A673 (cell line): ENCODE data around the gene THOC7. TPM values are rescaled to one million over a fixed set of nuclear protein-coding genes. Genes with fewer than 3 reads are reported as not detected.
A peak's percentile ranks its signal among the peaks of the same experiment; 100 is the strongest.

Source experiments
- BruUV-seq: library from RNA; stranded (reverse); fragments of 400-500 nt; replicated peaks from 2 replicates; lab custom pipeline; 2021; lab: Mats Ljungman, UMichigan
- CTCF ChIA-PET: fragments of 300-600 bp; sonication (Branson Sonifier 250); formaldehyde crosslinking; loops from one replicate; lab custom pipeline; 2022; ENCODE audit warnings: antibody characterized with exemption; lab: Charles Lee
- POLR2A ChIA-PET: fragments of 300-600 bp; sonication (Branson Sonifier 250); formaldehyde crosslinking; loops from one replicate; lab custom pipeline; 2022; ENCODE audit warnings: antibody characterized with exemption; ENCODE audit not compliant: low non-redundant PET; lab: Charles Lee
- DNase-seq: peaks from one replicate; pipeline ENCODE4 v3.0.0-alpha.2; 2015; ENCODE audit warnings: low spot score
- H3K27ac ChIP-seq: fragments of 200-600 bp; sonication (generic); 2 replicates; pipeline ENCODE4 v1.5.1; 2016; ENCODE audit warnings: mixed run types, low read depth, mild to moderate bottlenecking, mixed read lengths, antibody characterized with exemption, low read length; ENCODE audit not compliant: poor library complexity, severe bottlenecking
- H3K27me3 ChIP-seq: fragments of 200-600 bp; sonication (generic); replicated peaks from 2 replicates; pipeline ENCODE4 v1.6.1; 2017; ENCODE audit warnings: mixed run types, low read depth, mild to moderate bottlenecking, mixed read lengths, antibody characterized with exemption, low read length; ENCODE audit not compliant: insufficient read depth, poor library complexity
- H3K36me3 ChIP-seq: fragments of 200-600 bp; sonication (generic); 2 replicates; pipeline ENCODE4 v1.6.1; 2016; ENCODE audit warnings: mixed run types, mild to moderate bottlenecking, mixed read lengths, antibody characterized with exemption, low read length; ENCODE audit not compliant: insufficient read depth, poor library complexity, severe bottlenecking
- H3K4me1 ChIP-seq: fragments of 200-600 bp; sonication (generic); 2 replicates; pipeline ENCODE4 v1.6.1; 2017; ENCODE audit warnings: mixed run types, mild to moderate bottlenecking, mixed read lengths, antibody characterized with exemption, low read length; ENCODE audit not compliant: insufficient read depth, poor library complexity, severe bottlenecking
- H3K4me3 ChIP-seq: fragments of 200-600 bp; sonication (generic); 2 replicates; pipeline ENCODE4 v1.5.1; 2016; ENCODE audit warnings: low read depth, mixed run types, mild to moderate bottlenecking, mixed read lengths, low read length; ENCODE audit not compliant: poor library complexity, severe bottlenecking
- H3K9me3 ChIP-seq: fragments of 200-600 bp; sonication (generic); 2 replicates; pipeline ENCODE4 v1.6.1; 2016; ENCODE audit warnings: mixed run types, low read depth, mild to moderate bottlenecking, mixed read lengths, antibody characterized with exemption, low read length; ENCODE audit not compliant: poor library complexity, severe bottlenecking
- EZH2 ChIP-seq: fragments of 200-600 bp; sonication (generic); IDR thresholded peaks from 2 replicates; pipeline ENCODE4 v1.6.1; 2017; ENCODE audit warnings: borderline replicate concordance, low read depth, mild to moderate bottlenecking, mixed read lengths, antibody characterized with exemption, low read length; ENCODE audit not compliant: poor library complexity, severe bottlenecking
- intact Hi-C: fragments of 100-400 bp; cut with micrococcal nuclease; formaldehyde crosslinking; loops from one replicate; pipeline ENCODE4 v1.10.0; 2022; ENCODE audit not compliant: unreplicated experiment
- total RNA-seq: library from RNA; stranded (reverse); gene quantifications from 2 replicates; pipeline ENCODE4 v1.2.3, GENCODE V29; 2021
- TF ChIP-seq, protein P1 (sequence below): fragments of 300-800, 200-600 bp; sonication (generic); conservative IDR thresholded peaks from 2 replicates; pipeline ENCODE4 v1.5.1; 2017; ENCODE audit warnings: low read depth, mild to moderate bottlenecking, antibody characterized with exemption, low read length, moderate library complexity, mixed read lengths

The THOC7 gene
- total RNA-seq, 1 experiment from 2014 or later, result 37.3 TPM

DNA sequence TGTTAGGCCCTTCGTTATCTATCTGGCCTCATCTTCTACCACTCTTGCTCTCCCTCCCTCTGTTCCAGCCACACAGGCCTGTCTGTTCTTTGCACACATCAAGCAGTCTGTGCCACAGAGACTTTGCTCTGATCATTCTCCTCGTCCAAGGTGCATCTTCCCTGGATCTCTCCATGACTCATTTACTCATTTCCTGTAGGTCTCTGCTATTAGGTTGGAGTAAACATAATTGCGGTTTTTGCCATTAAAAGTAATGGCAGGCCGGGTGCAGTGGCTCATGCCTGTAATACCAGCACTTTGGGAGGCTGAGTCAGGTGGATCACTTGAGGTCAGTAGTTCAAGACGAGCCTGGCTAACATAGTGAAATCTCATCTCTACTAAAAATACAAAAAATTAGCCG lies 54.0 kb downstream of the THOC7 start:
- ChIA-PET POLR2A (no interaction called here), CTCF (no interaction called here)
- no peak for TF ChIP-seq EZH2
- TF ChIP-seq, protein P1, sequence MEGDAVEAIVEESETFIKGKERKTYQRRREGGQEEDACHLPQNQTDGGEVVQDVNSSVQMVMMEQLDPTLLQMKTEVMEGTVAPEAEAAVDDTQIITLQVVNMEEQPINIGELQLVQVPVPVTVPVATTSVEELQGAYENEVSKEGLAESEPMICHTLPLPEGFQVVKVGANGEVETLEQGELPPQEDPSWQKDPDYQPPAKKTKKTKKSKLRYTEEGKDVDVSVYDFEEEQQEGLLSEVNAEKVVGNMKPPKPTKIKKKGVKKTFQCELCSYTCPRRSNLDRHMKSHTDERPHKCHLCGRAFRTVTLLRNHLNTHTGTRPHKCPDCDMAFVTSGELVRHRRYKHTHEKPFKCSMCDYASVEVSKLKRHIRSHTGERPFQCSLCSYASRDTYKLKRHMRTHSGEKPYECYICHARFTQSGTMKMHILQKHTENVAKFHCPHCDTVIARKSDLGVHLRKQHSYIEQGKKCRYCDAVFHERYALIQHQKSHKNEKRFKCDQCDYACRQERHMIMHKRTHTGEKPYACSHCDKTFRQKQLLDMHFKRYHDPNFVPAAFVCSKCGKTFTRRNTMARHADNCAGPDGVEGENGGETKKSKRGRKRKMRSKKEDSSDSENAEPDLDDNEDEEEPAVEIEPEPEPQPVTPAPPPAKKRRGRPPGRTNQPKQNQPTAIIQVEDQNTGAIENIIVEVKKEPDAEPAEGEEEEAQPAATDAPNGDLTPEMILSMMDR, result no peak
- Histone ChIP-seq H3K36me3 (no peaks in the 10 kb centered on the region), H3K9me3 (no peaks in the 10 kb centered on the region), H3K27me3 (no peaks in the 10 kb centered on the region), H3K4me1 (no peaks in the 10 kb centered on the region), H3K4me3 (no peak overlapping the region), H3K27ac (no peak overlapping the region)
- no TSS peak for BruUV-seq
- intact Hi-C loops, result loop anchor here (5.0 kb wide), 1 partner anchor 137 kb away; no protein-coding TSS in a partner anchor
- DNase-seq, result peak; percentile 19

DNA sequence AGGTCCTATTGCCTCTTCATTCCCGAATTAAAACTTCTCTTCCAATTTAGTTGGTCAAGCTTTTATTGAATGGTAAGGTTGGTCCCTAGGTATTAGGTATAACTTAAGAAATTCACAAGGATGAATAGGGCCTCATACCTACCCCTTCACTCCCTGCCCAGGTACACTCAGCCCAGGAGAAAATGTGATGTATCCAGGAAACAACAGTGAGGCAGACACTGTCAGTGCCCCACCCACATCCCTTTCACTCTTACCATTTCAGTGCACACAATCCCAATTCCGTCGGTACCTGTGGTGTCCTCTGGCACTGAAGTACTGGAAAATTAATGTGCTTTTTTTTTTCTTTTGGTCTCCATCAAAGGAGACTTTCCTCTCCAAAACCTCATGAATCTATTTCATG lies 55.0 kb downstream of the THOC7 start:
- BruUV-seq, result no TSS peak
- TF ChIP-seq EZH2, result no peak
- TF ChIP-seq, protein P1, result no peak

DNA sequence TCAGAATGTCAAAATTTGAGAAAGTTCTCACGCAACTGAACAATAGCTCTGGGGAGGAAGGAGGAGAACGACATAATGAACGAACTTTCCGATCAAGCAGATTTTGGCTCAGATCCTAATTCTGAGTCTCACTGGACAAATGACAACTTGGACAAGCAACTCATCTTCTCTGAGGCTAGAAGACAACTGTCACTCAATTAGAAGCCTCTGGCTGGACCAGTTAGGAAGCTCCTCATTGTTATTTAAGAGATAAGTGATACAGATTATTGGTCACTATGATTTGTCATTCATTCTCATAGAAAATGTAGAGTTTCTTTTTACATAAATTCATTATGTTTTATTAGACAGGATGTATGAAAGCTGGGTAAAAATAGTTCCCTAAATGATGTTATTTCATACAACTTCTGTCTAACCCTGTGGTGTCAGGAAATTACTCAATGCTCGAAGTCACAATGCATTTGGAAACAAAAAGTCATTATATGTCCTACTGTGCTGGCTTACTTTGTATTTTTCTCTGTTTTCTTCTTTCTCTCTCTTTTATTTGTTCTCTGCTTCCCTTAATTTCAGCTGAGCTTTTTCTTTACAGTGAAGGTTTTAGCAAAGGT lies 55.5 kb downstream of the THOC7 start:
- Histone ChIP-seq H3K36me3 (no peaks in the 10 kb centered on the region), H3K27ac (no peak overlapping the region), H3K4me1 (no peaks in the 10 kb centered on the region), H3K27me3 (no peaks in the 10 kb centered on the region), H3K4me3 (no peak overlapping the region), H3K9me3 (no peaks in the 10 kb centered on the region)
- CTCF ChIA-PET, result no interaction called here
- intact Hi-C loops, result loop anchor here (5.0 kb wide), 1 partner anchor 136 kb away; no protein-coding TSS in a partner anchor
- DNase-seq, result peak; percentile 60
- TF ChIP-seq EZH2, result no peak
- TF ChIP-seq, protein P1, result no peak
- POLR2A ChIA-PET, result no interaction called here
- no TSS peak for BruUV-seq

More for the DNA sequence above, 55.0 kb downstream of the THOC7 start:
- H3K36me3 ChIP-seq, result no peaks in the 10 kb centered on the region
- no peak for DNase-seq
- H3K4me3 ChIP-seq, result no peak overlapping the region
- ChIA-PET POLR2A (no interaction called here), CTCF (no interaction called here)
- no peaks in the 10 kb centered on the region for H3K4me1 ChIP-seq
- H3K27ac ChIP-seq, result no peak overlapping the region
- H3K9me3 ChIP-seq, result no peaks in the 10 kb centered on the region
- no peaks in the 10 kb centered on the region for H3K27me3 ChIP-seq
- intact Hi-C loops, result loop anchor here (5.0 kb wide), 1 partner anchor 136 kb away; no protein-coding TSS in a partner anchor
